HG03175 (cell line): ENCODE results near the gene PRDM16.

ENCODE experiments used
- ATAC-seq: cut with Tn5 transposase; IDR thresholded peaks from one replicate; pipeline ENCODE4 v1.9.1; 2021; ENCODE audit warnings: mild to moderate bottlenecking, moderate library complexity; ENCODE audit not compliant: unreplicated experiment

PRDM16 gene

GRCh38 chr1:3137111-3138100 is 68.4 kb downstream of the PRDM16 start:
- ATAC-seq = no peak

DNA sequence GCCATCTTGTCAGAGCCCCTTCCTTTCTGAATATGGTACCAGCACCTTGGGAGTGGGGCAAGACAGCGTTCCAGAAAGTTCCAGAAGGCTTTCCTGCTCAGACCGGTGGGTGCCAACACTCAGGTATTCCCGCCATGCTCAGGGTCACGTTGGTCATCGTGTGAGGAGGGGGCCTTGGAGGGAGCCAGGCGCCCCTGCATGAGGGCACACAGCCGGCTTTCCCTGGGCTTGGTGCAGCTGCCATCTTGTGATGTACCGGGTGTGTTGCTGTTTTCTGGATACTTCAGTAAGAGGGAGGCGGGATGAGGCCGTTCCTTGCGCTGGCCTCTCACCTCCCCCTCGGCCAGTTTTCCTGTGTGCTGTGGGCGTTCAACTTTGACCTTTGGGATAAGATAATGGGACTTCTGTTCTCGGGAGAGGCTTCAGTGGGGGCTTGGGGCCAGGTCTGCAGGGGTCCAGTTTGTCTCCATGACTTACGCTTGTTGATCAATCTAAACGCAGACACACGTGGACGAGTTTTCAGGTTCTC is 69.7 kb downstream of the PRDM16 start:
- ATAC-seq = no peak

DNA sequence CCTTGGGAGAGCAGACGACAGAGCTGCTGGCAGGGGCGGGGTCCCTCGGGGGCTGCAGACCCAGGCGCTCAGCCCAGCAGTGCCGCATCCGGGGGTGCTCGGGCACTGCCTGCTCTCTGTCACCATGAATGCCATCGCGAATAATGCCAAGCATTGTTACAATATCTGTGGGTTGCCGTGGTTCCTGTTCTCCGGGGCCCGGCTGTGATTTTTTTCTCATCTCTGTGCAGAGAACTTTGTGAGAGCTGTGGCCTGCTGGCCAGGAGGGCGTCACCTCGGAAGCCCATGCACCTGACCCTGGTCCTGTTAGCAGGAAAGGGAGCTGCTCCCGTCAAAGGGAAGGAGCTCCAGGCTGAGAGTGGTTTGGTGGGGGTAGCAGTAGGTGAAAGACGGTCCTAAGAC is 70.4 kb downstream of the PRDM16 start:
- no peak for ATAC-seq

DNA sequence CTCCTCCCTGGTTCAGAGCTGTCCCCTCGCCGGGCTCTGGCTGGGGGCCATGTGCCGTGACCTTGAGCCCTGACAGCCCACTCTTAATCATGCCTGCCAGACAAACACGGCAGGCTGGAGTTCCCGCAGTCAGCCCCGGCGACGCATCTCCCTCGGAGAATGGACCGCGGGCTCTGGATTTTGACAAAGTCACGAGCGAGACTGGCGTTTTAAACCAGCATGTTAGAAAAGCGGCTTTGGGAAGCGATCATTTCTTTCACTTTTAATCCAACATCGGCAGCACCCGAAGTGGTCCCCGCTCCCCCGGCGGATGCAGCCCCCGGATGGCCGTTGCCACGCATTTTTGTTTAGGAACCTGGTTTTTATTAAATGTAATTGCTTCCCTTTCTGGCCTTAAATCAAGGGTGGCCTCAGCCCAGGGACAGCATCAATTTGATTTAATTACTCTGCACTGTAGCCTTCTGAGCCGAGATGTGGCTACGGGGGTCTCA is 70.9 kb downstream of the PRDM16 start:
- ATAC-seq = no peak

DNA sequence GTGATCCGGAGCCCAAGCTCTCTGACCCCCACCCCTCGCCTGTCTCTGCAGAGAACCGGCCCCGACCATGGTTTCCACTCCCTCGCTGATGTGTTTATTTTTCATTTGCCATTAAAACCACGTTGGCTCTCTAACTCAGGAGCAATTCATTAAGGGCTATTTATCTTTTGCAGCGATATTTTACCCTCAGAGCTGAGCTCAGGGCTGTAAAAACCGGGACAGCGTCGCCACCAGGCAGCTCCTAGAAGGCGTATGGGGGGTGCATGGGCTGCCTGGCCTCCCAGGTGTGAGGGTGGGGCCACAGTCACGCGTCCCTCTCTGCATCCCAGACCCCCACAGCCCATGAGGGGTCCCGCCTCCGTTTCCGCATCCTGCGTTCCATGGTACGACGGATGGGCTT is 71.4 kb downstream of the PRDM16 start:
- ATAC-seq = no peak

GRCh38 chr1:3141129-3141528 is 72.1 kb downstream of the PRDM16 start:
- ATAC-seq = no peak

DNA sequence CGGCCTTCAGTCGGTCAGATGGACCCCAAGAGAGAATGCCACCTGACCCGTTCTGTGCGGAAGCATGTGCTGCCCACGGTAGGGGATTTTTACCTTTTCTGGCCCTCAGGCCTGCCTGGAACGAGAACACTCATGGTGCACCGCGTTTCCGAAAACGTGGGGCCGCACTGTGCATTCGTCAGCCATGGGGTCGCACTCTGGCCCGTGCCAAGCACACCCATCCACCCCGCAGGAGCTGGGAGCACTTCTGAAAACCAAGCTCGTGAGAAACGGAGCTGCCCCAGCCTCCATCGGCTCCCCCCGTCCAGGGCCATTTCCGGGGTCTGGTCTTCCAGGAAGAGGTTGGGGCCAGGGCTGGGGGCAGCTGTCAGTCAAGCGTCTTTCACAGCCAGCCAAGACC is 72.8 kb downstream of the PRDM16 start:
- ATAC-seq = no peak

DNA sequence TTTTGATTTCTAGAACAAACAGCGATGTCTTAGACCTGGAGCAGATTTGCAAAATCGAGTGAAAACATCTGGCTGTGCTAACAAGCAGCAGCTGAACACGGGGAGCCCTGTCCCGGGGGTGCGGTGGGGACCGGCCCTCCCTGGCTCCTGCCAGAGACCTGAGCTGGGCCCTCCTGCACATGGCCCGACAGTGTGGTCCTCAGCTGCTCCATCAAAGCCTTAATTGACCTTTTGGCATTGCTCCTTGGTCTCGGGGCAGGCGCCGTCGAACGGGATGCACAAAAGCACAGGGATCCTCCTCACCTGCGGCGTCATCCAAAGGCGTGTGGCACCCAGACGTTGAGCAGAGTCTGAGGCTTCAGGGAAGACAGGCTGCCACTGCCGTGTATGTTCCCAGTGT is 73.2 kb downstream of the PRDM16 start:
- ATAC-seq = no peak

- ATAC-seq = no peak
Measured at GRCh38 chr1:3142751-3143150, 73.7 kb downstream of the PRDM16 start.

GRCh38 chr1:3145532-3146325 is 76.7 kb downstream of the PRDM16 start:
- ATAC-seq = no peak

- no peak for ATAC-seq
Measured at GRCh38 chr1:3146458-3146857, 77.5 kb downstream of the PRDM16 start.

DNA sequence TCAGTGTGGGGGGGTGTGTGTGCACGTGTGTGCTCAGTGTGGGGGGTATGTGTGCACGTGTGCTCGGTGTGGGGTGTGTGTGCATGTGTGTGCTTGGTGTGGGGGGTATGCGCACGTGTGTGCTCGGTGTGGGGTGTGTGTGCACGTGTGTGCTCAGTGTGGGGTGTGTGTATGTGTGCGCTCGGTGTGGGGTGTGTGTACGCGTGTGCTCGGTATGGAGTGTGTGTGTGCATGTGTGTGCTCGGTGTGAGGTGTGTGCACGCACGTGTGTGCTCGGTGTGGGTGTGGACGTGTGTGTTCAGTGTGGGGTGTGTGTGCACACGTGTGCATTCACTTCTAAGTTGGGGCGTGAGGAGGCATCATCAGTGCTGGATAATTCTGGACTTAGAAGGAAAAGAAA is 77.9 kb downstream of the PRDM16 start:
- no peak for ATAC-seq

DNA sequence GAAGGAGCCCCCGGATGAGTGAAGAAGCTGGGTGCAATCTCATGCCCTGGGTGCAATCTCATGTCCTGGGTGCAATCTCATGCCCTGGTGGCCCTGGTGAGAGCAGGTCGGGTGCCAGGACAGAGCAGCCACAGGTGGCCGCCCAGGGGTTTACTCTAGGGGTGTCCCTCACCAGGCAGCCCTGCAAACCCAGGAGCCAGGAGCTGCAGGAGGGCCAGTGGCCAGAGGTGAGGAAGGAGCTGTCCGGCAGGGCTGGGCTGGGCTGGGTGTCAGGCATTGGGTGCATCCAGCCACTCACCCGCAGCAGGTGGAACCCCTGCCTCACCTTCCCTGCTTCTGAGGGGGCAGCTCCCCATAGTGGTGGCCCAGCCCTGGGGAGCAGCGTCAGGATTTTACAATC is 79.2 kb downstream of the PRDM16 start:
- ATAC-seq = no peak

DNA sequence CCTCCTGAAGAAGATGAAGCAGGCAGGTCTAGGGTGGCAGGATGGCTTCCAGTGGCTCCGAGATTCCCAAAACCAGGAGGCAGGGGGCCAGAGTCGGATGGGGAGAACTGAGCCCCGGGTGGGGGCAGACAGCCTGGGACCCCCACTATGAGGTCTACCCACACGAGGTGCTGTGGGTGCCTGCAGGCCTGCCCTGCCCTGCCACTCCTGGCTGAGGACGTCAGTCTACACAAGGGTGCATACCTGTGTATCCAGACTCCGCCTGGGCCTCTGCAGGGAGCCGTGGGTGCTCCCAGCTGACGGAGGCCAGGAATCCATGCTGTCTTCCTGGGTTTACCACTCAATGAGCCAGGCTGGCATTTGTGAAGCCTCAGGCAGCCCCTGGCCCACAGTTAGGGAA is 80.3 kb downstream of the PRDM16 start:
- ATAC-seq = no peak

- ATAC-seq = no peak
Measured at GRCh38 chr1:3151456-3151855, 82.5 kb downstream of the PRDM16 start.

DNA sequence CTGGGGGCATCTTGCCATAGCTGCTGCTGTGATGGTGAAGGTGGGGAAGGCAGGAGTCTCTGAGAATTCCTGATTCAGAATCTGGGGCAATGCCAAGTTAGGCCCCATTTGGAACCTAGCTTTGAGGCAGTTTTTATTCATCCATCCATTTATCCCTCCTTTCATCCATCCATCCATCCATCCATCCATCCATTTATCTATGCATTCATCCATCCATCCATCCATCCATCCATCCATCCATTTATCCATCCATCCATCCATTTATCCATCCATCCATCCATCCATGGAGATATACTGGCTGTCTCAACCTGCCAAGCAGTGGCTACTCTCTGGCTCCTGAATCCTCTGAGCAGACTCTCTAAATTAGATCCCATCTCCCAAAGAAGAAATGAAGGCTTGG is 83.1 kb downstream of the PRDM16 start:
- ATAC-seq = no peak

GRCh38 chr1:3153197-3153596 is 84.2 kb downstream of the PRDM16 start:
- no peak for ATAC-seq

DNA sequence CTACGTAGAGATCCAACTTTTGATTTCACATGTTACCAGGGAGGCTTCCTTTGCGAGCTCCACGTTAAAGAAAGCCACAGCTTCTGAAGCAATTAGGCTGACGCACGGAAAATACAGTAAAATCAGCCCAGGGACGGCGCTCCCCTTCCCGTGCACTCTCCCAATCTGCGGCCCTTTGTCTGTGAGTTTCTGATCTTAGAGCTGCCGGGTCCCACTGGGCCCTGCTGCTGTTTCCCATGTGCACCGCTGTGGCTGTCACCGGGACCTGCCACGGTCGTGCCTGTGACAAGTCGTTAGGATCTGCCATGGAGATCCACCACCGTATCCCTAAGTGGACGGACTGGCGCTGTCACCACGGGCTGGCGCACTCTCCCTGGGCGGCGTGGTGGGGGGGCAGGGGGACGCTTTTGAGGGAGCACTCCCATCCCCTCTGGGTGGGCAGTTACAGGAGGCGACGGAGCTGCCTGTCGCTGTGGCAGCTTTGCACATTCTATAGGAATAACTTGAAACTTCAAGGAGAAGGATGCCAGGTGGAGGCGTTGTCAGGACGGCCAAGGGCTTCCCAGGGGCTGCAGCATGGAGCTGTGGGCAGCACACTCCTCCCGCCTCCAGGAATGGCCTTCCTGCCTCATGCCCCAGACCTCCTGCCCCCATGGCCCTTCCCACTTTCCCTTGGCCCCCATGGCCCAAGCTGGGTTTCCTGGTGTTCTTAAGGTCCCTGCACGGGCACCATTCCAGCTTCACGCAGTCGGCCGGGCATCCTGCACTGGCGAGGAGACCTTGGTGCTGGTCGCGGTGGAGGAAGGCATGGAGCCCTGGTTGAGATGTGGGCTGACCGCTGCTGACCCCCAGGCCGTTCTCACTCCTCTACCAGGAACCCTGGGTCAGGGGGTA is 85.1 kb downstream of the PRDM16 start:
- no peak for ATAC-seq

GRCh38 chr1:3155056-3155925 is 86.3 kb downstream of the PRDM16 start:
- no peak for ATAC-seq

- no peak for ATAC-seq
Measured at GRCh38 chr1:3155926-3156220, 86.9 kb downstream of the PRDM16 start.
